NCI-H446 treated with DMSO at 0.1 percent for 48 hours (cell line): ENCODE data around the gene KCNK4.
A peak's percentile ranks its signal among the peaks of the same experiment; 100 is the strongest.

Experiments
- DNase-seq: peaks from one replicate; lab custom pipeline; 2025; lab: John Stamatoyannopoulos, UW

Gene KCNK4

GRCh38 chr11:64291752-64292459 lies 804 bp downstream of the KCNK4 start:
- DNase-seq: no peak

GRCh38 chr11:64292460-64293254 lies 1.6 kb downstream of the KCNK4 start:
- no peak for DNase-seq

GRCh38 chr11:64294774-64295173 lies 3.7 kb downstream of the KCNK4 start:
- no peak for DNase-seq

- no peak for DNase-seq
These were observed 4.7 kb downstream of the KCNK4 start for GRCh38 chr11:64295760-64296159.

GRCh38 chr11:64296236-64296635 lies 5.1 kb downstream of the KCNK4 start:
- no peak for DNase-seq

DNA sequence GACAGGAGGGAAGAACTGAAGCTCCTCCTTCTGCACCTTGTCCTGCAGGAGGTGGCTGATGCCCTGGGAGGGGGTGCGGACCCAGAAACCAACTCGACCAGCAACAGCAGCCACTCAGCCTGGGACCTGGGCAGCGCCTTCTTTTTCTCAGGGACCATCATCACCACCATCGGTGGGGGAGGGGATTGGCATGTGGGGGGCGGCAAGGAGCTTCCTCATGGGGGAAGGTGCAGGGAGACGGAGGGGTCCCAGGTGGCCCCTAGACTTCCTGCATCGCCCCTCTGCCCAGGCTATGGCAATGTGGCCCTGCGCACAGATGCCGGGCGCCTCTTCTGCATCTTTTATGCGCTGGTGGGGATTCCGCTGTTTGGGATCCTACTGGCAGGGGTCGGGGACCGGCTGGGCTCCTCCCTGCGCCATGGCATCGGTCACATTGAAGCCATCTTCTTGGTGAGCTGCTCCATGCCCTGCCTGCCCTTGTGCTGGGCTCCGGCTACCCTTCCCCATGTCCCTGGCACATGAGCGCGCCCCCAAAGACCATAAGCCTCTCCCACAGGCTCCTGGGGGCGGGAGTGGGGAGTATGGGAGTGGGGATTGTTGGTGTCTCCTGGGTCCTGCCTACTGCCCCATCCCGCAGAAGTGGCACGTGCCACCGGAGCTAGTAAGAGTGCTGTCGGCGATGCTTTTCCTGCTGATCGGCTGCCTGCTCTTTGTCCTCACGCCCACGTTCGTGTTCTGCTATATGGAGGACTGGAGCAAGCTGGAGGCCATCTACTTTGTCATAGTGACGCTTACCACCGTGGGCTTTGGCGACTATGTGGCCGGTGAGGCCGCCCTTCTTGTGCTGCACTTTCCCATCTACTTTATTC lies 6.0 kb downstream of the KCNK4 start:
- DNase-seq: no peak

DNA sequence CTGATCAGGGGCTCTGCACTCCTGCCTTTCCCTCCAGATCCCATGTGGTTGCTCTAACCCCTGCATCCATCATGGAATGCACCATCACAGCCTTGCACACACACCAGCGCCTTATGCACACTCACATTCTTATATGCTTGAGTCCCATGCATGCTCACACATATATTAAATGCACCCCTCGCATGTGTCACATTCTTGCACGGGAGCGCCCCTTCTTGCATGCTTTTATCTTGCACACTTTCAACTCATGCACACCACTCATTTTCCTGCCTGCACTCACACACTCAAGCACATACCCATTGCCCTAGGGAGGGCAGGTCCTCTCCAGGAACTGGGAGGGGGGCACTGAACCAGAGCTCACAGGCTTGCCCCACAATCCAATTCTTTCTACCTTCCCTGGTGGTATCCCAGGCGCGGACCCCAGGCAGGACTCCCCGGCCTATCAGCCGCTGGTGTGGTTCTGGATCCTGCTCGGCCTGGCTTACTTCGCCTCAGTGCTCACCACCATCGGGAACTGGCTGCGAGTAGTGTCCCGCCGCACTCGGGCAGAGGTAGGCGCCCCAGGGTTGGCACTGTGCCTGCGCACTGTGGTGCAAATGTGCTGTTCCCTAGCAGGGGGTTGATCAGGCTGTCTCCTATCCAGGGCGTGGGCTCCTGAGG lies 6.7 kb downstream of the KCNK4 start:
- no peak for DNase-seq

DNA sequence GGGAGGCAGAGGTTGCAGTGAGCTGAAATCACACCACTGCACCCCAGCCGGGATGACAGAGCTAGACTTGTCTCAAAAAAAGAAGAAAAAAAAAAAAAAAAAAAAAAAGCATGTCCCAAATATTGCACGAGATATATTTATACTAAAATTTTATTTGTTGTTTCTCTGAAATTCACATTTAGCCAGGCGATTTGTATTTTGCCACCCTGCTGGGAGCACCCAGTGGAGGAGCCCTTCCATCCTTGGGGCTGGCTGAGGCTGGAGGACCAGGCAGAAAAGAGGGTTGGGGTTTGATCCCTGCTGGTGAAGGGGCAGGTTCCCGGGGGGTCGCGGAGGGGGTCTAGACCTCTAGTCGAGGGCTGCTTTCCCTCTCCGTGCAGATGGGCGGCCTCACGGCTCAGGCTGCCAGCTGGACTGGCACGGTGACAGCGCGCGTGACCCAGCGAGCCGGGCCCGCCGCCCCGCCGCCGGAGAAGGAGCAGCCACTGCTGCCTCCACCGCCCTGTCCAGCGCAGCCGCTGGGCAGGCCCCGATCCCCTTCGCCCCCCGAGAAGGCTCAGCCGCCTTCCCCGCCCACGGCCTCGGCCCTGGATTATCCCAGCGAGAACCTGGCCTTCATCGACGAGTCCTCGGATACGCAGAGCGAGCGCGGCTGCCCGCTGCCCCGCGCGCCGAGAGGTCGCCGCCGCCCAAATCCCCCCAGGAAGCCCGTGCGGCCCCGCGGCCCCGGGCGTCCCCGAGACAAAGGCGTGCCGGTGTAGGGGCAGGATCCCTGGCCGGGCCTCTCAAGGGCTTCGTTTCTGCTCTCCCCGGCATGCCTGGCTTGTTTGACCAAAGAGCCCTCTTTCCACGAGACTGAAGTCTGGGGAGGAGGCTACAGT lies 8.1 kb downstream of the KCNK4 start:
- no peak for DNase-seq

DNA sequence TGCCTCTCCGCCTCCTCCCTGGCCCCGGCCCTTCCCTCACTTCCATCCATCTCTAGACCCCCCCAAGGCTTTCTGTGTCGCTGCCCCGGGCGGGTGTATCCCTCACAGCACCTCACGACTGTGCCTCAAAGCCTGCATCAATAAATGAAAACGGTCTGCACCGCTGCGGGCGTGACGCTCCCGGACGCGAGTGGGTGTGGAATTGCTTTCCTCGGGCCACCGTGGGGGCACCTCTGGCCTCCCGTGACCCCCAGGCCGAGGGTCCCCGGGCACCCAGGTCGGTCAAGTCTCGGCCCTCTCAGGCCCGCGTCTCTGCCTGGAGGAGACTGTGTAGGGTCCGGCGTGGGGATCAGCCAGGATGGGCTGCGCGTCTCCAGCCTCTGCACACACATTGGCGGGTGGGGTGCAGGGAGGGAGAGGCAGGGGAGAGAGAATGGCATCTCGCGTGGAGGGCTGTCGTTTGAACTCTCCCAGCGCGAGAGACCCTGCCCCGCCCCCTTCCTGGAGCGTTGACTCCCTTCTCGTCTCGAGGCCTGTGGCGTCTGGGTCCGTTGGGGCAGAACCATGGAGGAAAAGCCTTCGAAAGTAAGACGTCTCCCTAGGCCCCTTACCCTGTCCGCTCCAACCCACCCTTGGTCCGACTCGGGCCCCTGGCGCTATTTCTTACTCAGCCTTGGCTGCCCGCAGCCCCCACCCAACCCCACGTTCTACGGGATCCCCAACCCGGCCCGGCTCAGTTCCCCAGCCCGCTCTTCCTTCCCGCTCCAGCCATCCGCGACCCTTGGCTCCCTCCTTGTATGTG lies 8.9 kb downstream of the KCNK4 start, which contains the start of gene CATSPERZ:
CATSPERZ (plus strand) TSS at position 512 of the 802 bp plus-strand sequence; CDS start at position 565, 53 bp downstream.
- DNase-seq: no peak

GRCh38 chr11:64303109-64304031 lies 12.3 kb downstream of the KCNK4 start:
- DNase-seq: no peak

- DNase-seq: no peak
These were observed 12.9 kb downstream of the KCNK4 start for GRCh38 chr11:64304032-64304315.

DNA sequence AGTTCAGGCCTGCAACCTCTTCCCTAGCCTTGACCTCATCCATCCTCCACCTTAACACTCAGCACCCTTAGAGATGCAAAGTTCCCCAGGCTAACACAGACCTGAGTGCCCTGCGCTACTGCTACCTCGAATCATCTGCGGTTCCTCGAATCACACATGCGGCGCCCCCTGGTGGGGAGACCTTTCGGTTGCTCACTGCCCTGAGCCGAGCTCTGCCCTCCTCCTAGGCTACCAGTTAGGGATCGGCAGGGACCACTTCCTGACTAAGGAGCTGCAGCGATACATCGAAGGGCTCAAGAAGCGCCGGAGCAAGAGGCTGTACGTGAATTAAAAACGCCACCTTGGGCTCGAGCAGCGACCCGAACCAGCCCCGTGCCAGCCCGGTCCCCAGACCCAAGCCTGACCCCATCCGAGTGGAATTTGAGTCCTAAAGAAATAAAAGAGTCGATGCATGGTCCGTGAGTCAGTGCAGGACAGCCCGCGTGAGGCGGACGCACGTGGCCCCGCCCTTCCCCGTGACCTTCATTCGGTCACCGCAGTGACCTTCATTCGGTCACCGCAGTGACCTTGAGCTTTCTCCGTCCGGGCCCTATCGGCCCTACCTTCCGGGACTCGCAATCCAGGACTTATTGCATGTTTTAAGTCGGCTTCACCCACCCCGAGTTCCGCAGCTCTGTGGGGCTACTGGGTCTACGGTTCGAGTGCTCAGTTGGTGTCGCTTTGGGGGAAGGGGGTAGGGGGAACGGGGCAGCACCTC lies 13.4 kb downstream of the KCNK4 start:
- peak; percentile 77 for DNase-seq

DNA sequence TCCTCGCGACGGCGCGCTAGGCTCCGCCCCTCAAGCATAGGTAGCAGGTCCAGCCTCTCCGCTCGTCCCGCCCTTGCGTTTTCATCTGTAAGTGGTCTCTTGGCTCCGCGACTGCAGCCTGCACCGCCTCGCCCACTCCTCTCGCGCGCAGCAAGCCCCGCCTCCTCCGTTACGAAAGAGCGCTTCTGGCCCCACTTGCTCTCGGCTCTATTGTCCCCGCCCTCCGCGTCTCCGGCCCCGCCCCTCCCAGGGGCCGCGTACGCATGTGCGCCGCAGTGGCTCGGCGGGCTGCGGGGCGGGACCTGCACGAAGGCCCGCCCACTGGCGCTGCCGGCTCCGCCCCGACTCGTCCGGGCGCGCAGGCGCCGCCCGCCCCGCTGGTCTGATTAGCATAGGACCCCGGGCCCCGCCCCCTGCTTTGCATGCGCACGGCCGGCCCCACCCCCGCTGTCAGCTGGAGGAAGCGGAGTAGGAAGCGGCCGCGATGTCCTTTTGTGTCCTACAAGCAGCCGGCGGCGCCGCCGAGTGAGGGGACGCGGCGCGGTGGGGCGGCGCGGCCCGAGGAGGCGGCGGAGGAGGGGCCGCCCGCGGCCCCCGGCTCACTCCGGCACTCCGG lies 14.1 kb downstream of the KCNK4 start, which contains the start of gene ESRRA:
ESRRA (plus strand) TSS at position 450 of the 616 bp plus-strand sequence. CDS start 1,656 bp downstream, outside the sequence.
- peak; percentile 98 for DNase-seq

DNA sequence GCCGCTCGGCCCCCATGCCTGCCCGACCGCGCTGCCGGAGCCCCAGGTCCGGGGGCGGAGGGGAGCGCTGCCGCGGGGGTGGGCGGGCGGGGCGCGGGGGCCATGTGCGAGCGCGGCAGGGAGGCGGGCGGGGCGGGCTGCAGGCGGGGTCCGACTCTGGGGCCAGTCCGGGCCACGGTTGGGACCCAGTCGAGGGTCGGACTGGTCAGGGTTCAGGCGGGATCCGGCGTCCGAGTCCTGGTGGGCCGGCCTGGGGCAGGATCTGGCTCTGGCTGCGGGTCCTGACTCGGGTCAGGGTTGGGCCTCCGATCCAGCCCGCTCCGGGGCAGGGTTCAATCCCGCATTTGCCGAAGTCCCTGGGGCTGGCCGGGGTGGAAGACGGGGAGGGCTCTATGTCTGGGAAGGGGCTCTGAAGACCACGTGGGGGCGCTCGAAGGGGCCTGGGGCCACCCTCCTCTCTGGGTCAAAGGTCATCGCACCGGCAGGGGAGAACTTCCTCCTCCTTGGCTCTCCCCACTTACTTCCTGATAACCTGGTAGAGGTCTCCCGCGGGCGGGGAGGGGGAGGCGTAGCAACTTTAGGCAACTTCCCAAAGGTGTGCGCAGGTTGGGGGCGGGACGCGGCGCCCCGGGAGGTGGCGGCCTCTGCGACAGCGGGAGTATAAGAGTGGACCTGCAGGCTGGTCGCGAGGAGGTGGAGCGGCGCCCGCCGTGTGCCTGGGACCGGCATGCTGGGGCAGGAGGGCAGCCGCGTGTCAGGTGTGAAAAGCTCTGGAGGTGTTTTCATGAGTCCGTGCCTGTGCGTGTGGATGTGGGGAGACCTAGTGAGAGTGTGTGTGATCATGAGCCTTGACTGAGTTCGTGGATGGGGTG lies 14.8 kb downstream of the KCNK4 start:
- DNase-seq: no peak

DNA sequence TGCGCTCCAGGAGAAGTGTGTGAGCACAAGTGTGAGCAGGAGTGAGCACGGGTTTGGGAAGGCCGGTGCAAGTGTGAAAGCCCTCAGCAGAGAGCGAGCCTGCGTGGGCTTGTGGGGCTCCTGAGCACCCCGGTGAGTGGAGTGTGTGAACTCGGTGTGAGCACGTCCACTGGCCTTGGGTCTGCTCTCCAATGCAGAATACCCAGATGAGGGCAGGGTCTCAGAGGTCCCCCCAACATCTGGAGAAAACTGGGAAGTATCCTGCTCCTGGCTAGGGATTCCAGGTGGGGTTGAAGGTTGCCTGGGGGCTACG lies 15.4 kb downstream of the KCNK4 start:
- DNase-seq: no peak

DNA sequence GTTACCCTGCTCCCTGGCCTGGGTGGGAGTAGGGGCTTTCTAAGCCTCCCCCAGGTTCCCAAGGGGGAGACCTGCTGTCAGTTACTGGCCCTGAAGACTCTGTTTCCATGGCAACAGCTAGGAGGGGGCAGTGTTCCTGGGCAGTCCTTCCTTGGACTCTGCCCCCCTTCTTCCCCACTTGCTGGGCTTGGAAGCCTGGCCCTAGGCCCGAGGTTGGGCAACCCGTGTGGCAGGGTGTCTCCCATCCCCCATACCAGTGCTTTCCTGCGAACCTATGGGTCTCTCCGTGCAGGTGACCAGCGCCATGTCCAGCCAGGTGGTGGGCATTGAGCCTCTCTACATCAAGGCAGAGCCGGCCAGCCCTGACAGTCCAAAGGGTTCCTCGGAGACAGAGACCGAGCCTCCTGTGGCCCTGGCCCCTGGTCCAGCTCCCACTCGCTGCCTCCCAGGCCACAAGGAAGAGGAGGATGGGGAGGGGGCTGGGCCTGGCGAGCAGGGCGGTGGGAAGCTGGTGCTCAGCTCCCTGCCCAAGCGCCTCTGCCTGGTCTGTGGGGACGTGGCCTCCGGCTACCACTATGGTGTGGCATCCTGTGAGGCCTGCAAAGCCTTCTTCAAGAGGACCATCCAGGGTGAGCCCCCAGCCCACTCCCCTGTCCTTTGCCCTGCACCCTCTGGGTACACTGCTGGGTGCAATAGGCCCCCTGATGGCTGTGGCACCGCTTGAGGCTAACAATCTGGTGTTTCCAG lies 15.9 kb downstream of the KCNK4 start:
- DNase-seq: no peak
